ENCODE results near the gene MRPL55. TPM values are rescaled to one million over a fixed set of nuclear protein-coding genes. Genes with fewer than 3 reads are reported as not detected.

The MRPL55 gene
- total and polyA plus RNA-seq, 8 donors, result 35.4 to 45.3 (median 40.7) TPM

DNA sequence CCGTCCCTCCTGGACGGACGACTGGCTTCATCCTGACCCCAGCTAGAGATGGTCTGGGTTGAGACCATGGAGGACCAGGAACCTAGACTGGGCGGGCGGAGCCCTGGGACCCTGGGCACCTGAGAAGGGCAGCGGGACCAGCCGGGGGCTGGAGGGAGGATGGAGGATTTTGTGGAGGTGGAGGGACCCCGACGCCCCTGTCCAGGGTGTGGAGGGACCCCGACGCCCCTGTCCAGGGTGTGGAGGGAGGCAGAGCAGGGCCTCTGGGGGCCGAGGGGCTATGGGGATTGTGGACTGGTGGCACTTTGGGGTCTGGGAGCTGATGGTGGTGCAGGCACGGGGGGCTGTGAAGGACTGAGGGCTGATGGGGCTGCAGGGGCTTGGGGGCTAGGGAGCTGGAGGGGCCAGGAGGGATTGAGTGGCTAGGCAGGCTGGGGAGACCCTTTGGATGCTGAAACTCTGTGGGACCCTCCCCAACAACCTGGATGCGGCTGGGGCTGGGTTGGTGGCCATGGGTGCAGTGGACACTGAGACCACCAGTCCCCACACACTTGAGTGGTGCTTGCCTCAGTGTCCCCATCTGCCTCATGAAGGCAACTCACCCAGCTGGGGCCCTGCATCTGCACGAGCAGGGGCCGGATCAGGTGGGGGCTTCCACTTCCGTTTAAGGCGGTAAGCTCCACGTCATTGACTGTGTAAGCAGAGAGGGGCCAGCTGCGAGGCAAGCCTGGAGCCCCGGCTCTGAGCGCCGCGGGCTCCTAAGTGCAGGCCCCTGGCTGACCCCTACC lies 48.0 kb upstream of the MRPL55 start:
- no peak for ATAC-seq
- TF ChIP-seq, protein P1, sequence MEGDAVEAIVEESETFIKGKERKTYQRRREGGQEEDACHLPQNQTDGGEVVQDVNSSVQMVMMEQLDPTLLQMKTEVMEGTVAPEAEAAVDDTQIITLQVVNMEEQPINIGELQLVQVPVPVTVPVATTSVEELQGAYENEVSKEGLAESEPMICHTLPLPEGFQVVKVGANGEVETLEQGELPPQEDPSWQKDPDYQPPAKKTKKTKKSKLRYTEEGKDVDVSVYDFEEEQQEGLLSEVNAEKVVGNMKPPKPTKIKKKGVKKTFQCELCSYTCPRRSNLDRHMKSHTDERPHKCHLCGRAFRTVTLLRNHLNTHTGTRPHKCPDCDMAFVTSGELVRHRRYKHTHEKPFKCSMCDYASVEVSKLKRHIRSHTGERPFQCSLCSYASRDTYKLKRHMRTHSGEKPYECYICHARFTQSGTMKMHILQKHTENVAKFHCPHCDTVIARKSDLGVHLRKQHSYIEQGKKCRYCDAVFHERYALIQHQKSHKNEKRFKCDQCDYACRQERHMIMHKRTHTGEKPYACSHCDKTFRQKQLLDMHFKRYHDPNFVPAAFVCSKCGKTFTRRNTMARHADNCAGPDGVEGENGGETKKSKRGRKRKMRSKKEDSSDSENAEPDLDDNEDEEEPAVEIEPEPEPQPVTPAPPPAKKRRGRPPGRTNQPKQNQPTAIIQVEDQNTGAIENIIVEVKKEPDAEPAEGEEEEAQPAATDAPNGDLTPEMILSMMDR (IDR thresholded peaks at IDR 0.05), result no peak
- Histone ChIP-seq H3K27me3 (peaks cover 3 to 38% of the 10 kb centered on the region in 2 donors), H3K27ac (no peak overlapping the region), H3K4me1 (peaks cover 0 to 14% of the 10 kb centered on the region in 2 donors), H3K9me3 (no peaks in the 10 kb centered on the region), H3K36me3 (no peaks in the 10 kb centered on the region), H3K4me3 (no peak overlapping the region)
- intact Hi-C loops (cut with DNase I), result no loop called here
- DNase-seq, result peak in 2 of 4 donors; percentile 28 to 69

GRCh38 chr1:228156515-228156881 lies 47.4 kb upstream of the MRPL55 start:
- Histone ChIP-seq H3K27me3 (peaks cover 3 to 31% of the 10 kb centered on the region in 2 donors), H3K36me3 (no peaks in the 10 kb centered on the region), H3K4me3 (no peak overlapping the region), H3K4me1 (peaks cover 0 to 12% of the 10 kb centered on the region in 2 donors), H3K27ac (no peak overlapping the region), H3K9me3 (no peaks in the 10 kb centered on the region)
- ATAC-seq (no peak), DNase-seq (peak in 2 of 4 donors; percentile 27 to 53)
- TF ChIP-seq, protein P1 (IDR thresholded peaks at IDR 0.05), result no peak
- intact Hi-C loops (cut with DNase I), result no loop called here

GRCh38 chr1:228155596-228156514 lies 46.8 kb upstream of the MRPL55 start:
- TF ChIP-seq, protein P1 (IDR thresholded peaks at IDR 0.05), result no peak
- no peak overlapping the region for H3K4me3 ChIP-seq
- ATAC-seq (no peak), DNase-seq (peak in 2 of 4 donors; percentile 25 to 62)
- intact Hi-C loops (cut with DNase I), result no loop called here
- peaks cover 0 to 19% of the 10 kb centered on the region in 2 donors for H3K4me1 ChIP-seq
- no peaks in the 10 kb centered on the region for H3K9me3 ChIP-seq
- H3K27me3 ChIP-seq, result peaks cover 3 to 28% of the 10 kb centered on the region in 2 donors
- H3K27ac ChIP-seq, result no peak overlapping the region
- H3K36me3 ChIP-seq, result no peaks in the 10 kb centered on the region

GRCh38 chr1:228154670-228155571 lies 45.8 kb upstream of the MRPL55 start:
- TF ChIP-seq, protein P1 (IDR thresholded peaks at IDR 0.05), result no peak
- Histone ChIP-seq H3K4me3 (no peak overlapping the region), H3K4me1 (peaks cover 0 to 28% of the 10 kb centered on the region in 2 donors), H3K27ac (no peak overlapping the region), H3K27me3 (peaks cover 3 to 19% of the 10 kb centered on the region in 2 donors), H3K9me3 (no peaks in the 10 kb centered on the region), H3K36me3 (peaks cover 0 to 2% of the 10 kb centered on the region in 2 donors)
- ATAC-seq (peak; percentile 30), DNase-seq (peak in 2 of 4 donors; percentile 35 to 73)
- intact Hi-C loops (cut with DNase I), result no loop called here

All from left lung (tissue), 10 donors.